Epithelial cell of proximal tubule (primary cell): ENCODE results near the gene CTIF. TPM values are rescaled to one million over a fixed set of nuclear protein-coding genes. Genes with fewer than 3 reads are reported as not detected.

Source experiments
- DNase-seq: peaks from one replicate; pipeline ENCODE4 v3.0.0-alpha.2; 2011; ENCODE audit warnings: low read depth
- H3K4me3 ChIP-seq: 2 replicates; pipeline ENCODE4 v1.5.1; 2011; ENCODE audit warnings: low read depth, mild to moderate bottlenecking, low read length
- total RNA-seq: library from RNA; depleted of rRNA; stranded (reverse); fragments of >200 nt; gene quantifications from 2 replicates; pipeline ENCODE4 v1.2.3, GENCODE V29; 2015
- TF ChIP-seq, protein P1 (sequence below): conservative IDR thresholded peaks from 2 replicates; pipeline ENCODE4 v1.5.1; 2012; ENCODE audit warnings: low read depth, mild to moderate bottlenecking, low read length

CTIF gene
- total RNA-seq, 1 donor from 2014 or later: 12.9 TPM

DNA sequence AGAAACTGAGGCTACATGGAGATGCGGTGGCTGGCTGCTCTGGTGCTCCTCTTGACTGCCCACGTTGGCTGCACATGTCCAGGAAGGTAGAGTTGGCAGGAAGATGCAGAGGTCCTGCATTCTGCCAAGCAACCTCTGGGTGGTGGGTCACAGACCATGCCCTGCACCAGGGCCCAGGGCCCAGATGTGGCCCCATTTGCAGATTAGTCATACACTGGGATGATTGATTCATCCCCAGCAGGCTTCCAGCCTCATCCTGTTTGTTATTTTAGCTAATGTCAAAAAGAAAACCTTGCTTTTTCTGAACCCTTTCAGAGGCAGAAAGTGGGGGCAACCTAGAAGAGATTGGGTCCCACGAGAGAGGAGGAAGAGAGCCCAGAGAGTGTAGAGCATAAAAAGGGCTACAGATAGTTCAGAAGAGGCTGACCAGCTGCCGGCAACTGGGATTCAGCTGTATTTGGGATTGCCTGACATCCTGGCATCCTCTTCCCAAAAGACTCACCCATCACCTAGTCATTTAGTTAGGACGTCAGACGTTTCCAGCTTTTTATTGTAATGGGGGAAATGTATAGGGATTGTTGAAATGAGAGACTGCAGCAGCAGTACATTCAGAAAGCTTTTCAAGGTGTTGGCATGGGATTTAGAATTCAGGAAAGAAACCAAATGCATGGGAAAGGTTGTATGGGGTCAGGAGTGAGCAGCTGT is 101.9 kb downstream of the CTIF start:
- TF ChIP-seq, protein P1, sequence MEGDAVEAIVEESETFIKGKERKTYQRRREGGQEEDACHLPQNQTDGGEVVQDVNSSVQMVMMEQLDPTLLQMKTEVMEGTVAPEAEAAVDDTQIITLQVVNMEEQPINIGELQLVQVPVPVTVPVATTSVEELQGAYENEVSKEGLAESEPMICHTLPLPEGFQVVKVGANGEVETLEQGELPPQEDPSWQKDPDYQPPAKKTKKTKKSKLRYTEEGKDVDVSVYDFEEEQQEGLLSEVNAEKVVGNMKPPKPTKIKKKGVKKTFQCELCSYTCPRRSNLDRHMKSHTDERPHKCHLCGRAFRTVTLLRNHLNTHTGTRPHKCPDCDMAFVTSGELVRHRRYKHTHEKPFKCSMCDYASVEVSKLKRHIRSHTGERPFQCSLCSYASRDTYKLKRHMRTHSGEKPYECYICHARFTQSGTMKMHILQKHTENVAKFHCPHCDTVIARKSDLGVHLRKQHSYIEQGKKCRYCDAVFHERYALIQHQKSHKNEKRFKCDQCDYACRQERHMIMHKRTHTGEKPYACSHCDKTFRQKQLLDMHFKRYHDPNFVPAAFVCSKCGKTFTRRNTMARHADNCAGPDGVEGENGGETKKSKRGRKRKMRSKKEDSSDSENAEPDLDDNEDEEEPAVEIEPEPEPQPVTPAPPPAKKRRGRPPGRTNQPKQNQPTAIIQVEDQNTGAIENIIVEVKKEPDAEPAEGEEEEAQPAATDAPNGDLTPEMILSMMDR: no peak
- no peak for DNase-seq
- H3K4me3 ChIP-seq: no peak overlapping the region

DNA sequence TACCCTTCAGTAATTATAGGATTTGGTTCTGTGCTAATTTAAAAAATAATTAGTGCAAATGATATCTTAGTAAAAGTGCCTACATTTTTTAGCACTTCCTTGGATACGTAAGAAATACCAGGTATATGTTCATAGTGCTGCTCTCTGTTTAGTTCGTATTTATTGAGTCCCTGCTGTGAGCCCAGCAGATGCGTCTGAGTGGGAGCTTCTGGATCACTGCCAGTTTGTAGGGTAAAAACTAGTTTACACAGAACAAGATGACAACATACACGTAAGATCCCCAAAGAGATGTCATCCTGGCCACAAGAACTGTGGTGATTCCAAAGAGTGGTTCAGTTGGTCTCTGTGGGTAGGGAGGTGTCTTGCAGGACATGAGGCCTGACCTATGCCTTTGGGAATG is 103.2 kb downstream of the CTIF start:
- TF ChIP-seq, protein P1: no peak
- no peak for DNase-seq
- no peak overlapping the region for H3K4me3 ChIP-seq

DNA sequence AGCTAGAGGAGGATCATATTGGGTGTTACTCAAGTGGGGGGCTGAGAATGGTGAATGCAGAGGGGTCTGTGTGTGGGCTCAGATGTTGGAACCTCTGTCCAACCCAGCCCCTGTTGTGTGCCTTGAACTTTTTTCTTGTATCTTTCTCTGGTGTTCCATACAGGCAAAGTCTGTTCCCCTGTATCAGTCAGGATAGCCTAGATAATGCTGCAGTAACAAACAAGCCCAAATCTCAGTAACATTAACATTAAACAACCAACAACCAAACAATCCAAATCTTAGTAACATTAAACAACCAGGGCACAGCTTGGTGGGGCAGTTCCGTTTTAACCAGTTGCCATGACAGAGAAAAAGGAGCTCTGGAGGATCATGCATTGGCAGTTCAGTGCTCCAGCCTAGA is 103.7 kb downstream of the CTIF start:
- no peak for DNase-seq
- H3K4me3 ChIP-seq: no peak overlapping the region
- TF ChIP-seq, protein P1: no peak

DNA sequence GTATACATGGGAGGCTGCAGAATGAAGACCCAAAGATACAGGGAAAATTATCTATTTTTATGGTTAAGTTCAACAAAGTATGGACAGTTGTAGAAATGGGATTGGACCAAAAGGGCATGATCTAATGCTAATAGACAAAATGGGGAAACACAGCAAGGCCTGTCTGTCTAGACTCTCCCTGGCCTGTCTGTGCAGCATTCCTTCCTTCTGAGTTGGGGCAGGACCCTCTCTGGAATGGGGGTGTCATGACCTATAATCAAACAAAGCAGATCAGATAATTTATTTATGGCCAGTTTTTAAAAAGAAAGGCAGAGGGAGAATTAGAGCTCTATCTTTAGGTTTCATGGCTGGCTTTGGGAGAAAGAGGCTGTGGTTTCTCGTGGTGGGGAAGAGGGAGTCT is 104.4 kb downstream of the CTIF start:
- DNase-seq: no peak
- TF ChIP-seq, protein P1: no peak
- no peak overlapping the region for H3K4me3 ChIP-seq

DNA sequence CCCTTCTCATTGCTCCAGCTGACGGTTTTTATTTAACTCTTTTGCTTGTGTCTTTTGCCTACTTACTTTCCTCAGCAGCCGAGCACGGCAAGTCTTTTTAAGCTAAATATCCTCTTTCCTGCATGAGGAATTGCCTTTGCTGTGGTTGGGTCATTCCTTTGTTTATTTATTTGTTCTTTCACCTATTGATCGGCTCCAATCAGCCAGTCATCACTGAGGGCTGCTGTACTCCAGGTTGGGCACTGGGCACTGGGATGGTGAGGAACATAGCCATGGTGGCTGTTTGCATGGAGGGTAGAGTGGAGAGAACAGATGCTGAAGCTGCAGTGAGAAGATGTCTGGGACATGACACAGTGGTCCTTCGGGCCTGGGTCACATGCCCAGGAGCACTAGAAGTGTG is 105.2 kb downstream of the CTIF start:
- H3K4me3 ChIP-seq: no peak overlapping the region
- TF ChIP-seq, protein P1: no peak
- DNase-seq: no peak

DNA sequence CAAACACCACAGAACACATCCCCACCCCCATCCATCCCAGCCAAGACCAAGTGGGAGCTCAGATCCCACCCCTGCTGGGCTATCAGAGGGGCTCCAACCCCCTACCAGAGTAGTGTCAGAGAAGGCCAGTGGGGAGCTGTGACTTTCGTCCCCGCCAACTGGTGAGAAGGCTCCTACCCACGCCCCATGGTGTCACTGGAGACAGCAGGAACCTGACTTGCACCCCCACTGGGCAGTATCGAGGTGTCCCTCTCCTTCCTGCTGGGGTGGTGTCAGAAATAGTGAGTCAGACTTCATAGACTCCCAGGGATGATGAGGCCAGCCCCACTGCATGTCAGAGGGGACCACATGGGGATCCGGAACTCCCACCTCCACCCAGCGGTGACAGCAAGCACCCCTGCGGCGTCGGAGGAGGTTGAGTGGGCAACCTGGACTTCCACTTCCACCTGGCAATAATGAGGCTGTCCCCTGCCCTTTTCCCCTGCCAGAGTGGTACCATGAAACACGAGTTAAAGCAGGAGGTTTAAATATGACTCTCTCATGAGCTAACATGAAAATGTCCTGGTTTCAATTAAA is 106.7 kb downstream of the CTIF start:
- H3K4me3 ChIP-seq: no peak overlapping the region
- no peak for DNase-seq
- TF ChIP-seq, protein P1: no peak

DNA sequence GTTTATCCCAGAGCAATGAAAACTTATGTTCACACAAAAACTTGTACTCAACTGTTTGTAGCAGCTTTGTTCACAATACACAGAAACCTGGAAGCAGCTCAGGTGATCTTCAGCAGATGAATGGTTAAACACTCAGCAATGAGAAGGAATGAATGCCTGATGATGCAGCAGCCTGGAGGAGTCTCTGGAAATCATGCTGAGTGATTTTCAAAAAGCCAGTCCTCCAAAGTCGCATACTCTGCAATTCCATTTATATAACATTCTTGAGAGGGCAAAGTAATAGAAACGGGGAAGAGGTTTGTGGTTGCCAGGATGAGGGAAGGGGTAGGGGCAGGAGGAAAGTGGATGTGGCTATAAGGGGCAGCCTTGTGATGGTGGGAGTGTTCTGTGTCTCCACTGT is 108.1 kb downstream of the CTIF start:
- no peak overlapping the region for H3K4me3 ChIP-seq
- DNase-seq: no peak
- TF ChIP-seq, protein P1: no peak
